ENCODE results near the gene CGGBP1. TPM values are rescaled to one million over a fixed set of nuclear protein-coding genes. Genes with fewer than 3 reads are reported as not detected.

Gene CGGBP1
- 36.9 and 40.6 TPM in 2 replicates for total RNA-seq (2012; rRNA removed)

GRCh38 chr3:88058581-88059379, at the start of gene CGGBP1, which contains the start of gene ZNF654:
CGGBP1 (minus strand) TSS chr3:88059005; CDS start chr3:88055976, 3,029 bp downstream.
ZNF654 (plus strand) TSS chr3:88059255; CDS start chr3:88059320, 65 bp downstream.
- Histone ChIP-seq H3K27me3 (ENCODE audit: control insufficient read depth, insufficient read depth, low read length) (no peaks in the 10 kb centered on the region), H3K36me3 (ENCODE audit: insufficient read depth, low read length) (peaks cover 23% of the 10 kb centered on the region), H3K9me3 (replicated peaks; ENCODE audit: low read length) (no peaks in the 10 kb centered on the region), H3K9ac (ENCODE audit: low read depth, low read length) (peak within 1 kb of the TSS; percentile 96), H3K4me2 (ENCODE audit: low read length) (peak within 1 kb of the TSS; percentile 92), H3K4me3 (ENCODE audit: low read length) (peak within 1 kb of the TSS; percentile 97), H3K4me1 (ENCODE audit: control insufficient read depth, insufficient read depth, low read length) (peaks cover 29% of the 10 kb centered on the region)

GRCh38 chr3:88105325-88105724, 46.5 kb upstream of the CGGBP1 start:
- H3K9ac ChIP-seq (ENCODE audit: low read depth, low read length) = no peak overlapping the region
- H3K9me3 ChIP-seq (replicated peaks; ENCODE audit: low read length) = no peaks in the 10 kb centered on the region
- peaks cover 5% of the 10 kb centered on the region for H3K4me1 ChIP-seq (ENCODE audit: control insufficient read depth, insufficient read depth, low read length)
- no peaks in the 10 kb centered on the region for H3K36me3 ChIP-seq (ENCODE audit: insufficient read depth, low read length)
- H3K27me3 ChIP-seq (ENCODE audit: control insufficient read depth, insufficient read depth, low read length) = no peaks in the 10 kb centered on the region
- no peak overlapping the region for H3K4me3 ChIP-seq (ENCODE audit: low read length)
- no peak overlapping the region for H3K4me2 ChIP-seq (ENCODE audit: low read length)

GRCh38 chr3:88101142-88101541, 42.3 kb upstream of the CGGBP1 start:
- H3K4me3 ChIP-seq (ENCODE audit: low read length) = no peak overlapping the region
- peaks cover 5% of the 10 kb centered on the region for H3K4me1 ChIP-seq (ENCODE audit: control insufficient read depth, insufficient read depth, low read length)
- H3K36me3 ChIP-seq (ENCODE audit: insufficient read depth, low read length) = peaks cover 4% of the 10 kb centered on the region
- no peak overlapping the region for H3K4me2 ChIP-seq (ENCODE audit: low read length)
- no peaks in the 10 kb centered on the region for H3K9me3 ChIP-seq (replicated peaks; ENCODE audit: low read length)
- no peaks in the 10 kb centered on the region for H3K27me3 ChIP-seq (ENCODE audit: control insufficient read depth, insufficient read depth, low read length)
- no peak overlapping the region for H3K9ac ChIP-seq (ENCODE audit: low read depth, low read length)

GRCh38 chr3:88093266-88093665, 34.5 kb upstream of the CGGBP1 start:
- no peak overlapping the region for H3K4me2 ChIP-seq (ENCODE audit: low read length)
- peaks cover 8% of the 10 kb centered on the region for H3K36me3 ChIP-seq (ENCODE audit: insufficient read depth, low read length)
- no peak overlapping the region for H3K4me3 ChIP-seq (ENCODE audit: low read length)
- H3K9ac ChIP-seq (ENCODE audit: low read depth, low read length) = no peak overlapping the region
- H3K27me3 ChIP-seq (ENCODE audit: control insufficient read depth, insufficient read depth, low read length) = no peaks in the 10 kb centered on the region
- H3K9me3 ChIP-seq (replicated peaks; ENCODE audit: low read length) = no peaks in the 10 kb centered on the region
- H3K4me1 ChIP-seq (ENCODE audit: control insufficient read depth, insufficient read depth, low read length) = no peaks in the 10 kb centered on the region

- H3K36me3 ChIP-seq (ENCODE audit: insufficient read depth, low read length) = peaks cover 11% of the 10 kb centered on the region
- H3K9me3 ChIP-seq (replicated peaks; ENCODE audit: low read length) = no peaks in the 10 kb centered on the region
- H3K4me2 ChIP-seq (ENCODE audit: low read length) = no peak overlapping the region
- H3K27me3 ChIP-seq (ENCODE audit: control insufficient read depth, insufficient read depth, low read length) = no peaks in the 10 kb centered on the region
- H3K9ac ChIP-seq (ENCODE audit: low read depth, low read length) = no peak overlapping the region
- no peaks in the 10 kb centered on the region for H3K4me1 ChIP-seq (ENCODE audit: control insufficient read depth, insufficient read depth, low read length)
- H3K4me3 ChIP-seq (ENCODE audit: low read length) = no peak overlapping the region
Observed at GRCh38 chr3:88092270-88092669, 33.5 kb upstream of the CGGBP1 start.

GRCh38 chr3:88090681-88091080, 31.9 kb upstream of the CGGBP1 start:
- Histone ChIP-seq H3K9me3 (replicated peaks; ENCODE audit: low read length) (no peaks in the 10 kb centered on the region), H3K27me3 (ENCODE audit: control insufficient read depth, insufficient read depth, low read length) (no peaks in the 10 kb centered on the region), H3K36me3 (ENCODE audit: insufficient read depth, low read length) (peaks cover 12% of the 10 kb centered on the region), H3K9ac (ENCODE audit: low read depth, low read length) (no peak overlapping the region), H3K4me2 (ENCODE audit: low read length) (no peak overlapping the region), H3K4me1 (ENCODE audit: control insufficient read depth, insufficient read depth, low read length) (no peaks in the 10 kb centered on the region), H3K4me3 (ENCODE audit: low read length) (no peak overlapping the region)

- Histone ChIP-seq H3K4me2 (ENCODE audit: low read length) (no peak overlapping the region), H3K36me3 (ENCODE audit: insufficient read depth, low read length) (peaks cover 7% of the 10 kb centered on the region), H3K27me3 (ENCODE audit: control insufficient read depth, insufficient read depth, low read length) (no peaks in the 10 kb centered on the region), H3K9ac (ENCODE audit: low read depth, low read length) (no peak overlapping the region), H3K9me3 (replicated peaks; ENCODE audit: low read length) (no peaks in the 10 kb centered on the region), H3K4me1 (ENCODE audit: control insufficient read depth, insufficient read depth, low read length) (no peaks in the 10 kb centered on the region), H3K4me3 (ENCODE audit: low read length) (no peak overlapping the region)
Observed at GRCh38 chr3:88084097-88084501, 25.3 kb upstream of the CGGBP1 start.

- Histone ChIP-seq H3K4me2 (ENCODE audit: low read length) (no peak overlapping the region), H3K9ac (ENCODE audit: low read depth, low read length) (no peak overlapping the region), H3K36me3 (ENCODE audit: insufficient read depth, low read length) (peaks cover 7% of the 10 kb centered on the region), H3K27me3 (ENCODE audit: control insufficient read depth, insufficient read depth, low read length) (no peaks in the 10 kb centered on the region), H3K4me3 (ENCODE audit: low read length) (no peak overlapping the region), H3K9me3 (replicated peaks; ENCODE audit: low read length) (no peaks in the 10 kb centered on the region), H3K4me1 (ENCODE audit: control insufficient read depth, insufficient read depth, low read length) (no peaks in the 10 kb centered on the region)
Observed at GRCh38 chr3:88082854-88083253, 24.0 kb upstream of the CGGBP1 start.

GRCh38 chr3:88078932-88079331, 20.1 kb upstream of the CGGBP1 start:
- Histone ChIP-seq H3K4me1 (ENCODE audit: control insufficient read depth, insufficient read depth, low read length) (no peaks in the 10 kb centered on the region), H3K9me3 (replicated peaks; ENCODE audit: low read length) (no peaks in the 10 kb centered on the region), H3K27me3 (ENCODE audit: control insufficient read depth, insufficient read depth, low read length) (no peaks in the 10 kb centered on the region), H3K4me3 (ENCODE audit: low read length) (no peak overlapping the region), H3K9ac (ENCODE audit: low read depth, low read length) (no peak overlapping the region), H3K36me3 (ENCODE audit: insufficient read depth, low read length) (no peaks in the 10 kb centered on the region), H3K4me2 (ENCODE audit: low read length) (no peak overlapping the region)

GRCh38 chr3:88076712-88077111, 17.9 kb upstream of the CGGBP1 start:
- Histone ChIP-seq H3K9ac (ENCODE audit: low read depth, low read length) (no peak overlapping the region), H3K4me3 (ENCODE audit: low read length) (no peak overlapping the region), H3K27me3 (ENCODE audit: control insufficient read depth, insufficient read depth, low read length) (no peaks in the 10 kb centered on the region), H3K4me2 (ENCODE audit: low read length) (no peak overlapping the region), H3K4me1 (ENCODE audit: control insufficient read depth, insufficient read depth, low read length) (no peaks in the 10 kb centered on the region), H3K36me3 (ENCODE audit: insufficient read depth, low read length) (no peaks in the 10 kb centered on the region), H3K9me3 (replicated peaks; ENCODE audit: low read length) (no peaks in the 10 kb centered on the region)

- no peak overlapping the region for H3K9ac ChIP-seq (ENCODE audit: low read depth, low read length)
- H3K4me1 ChIP-seq (ENCODE audit: control insufficient read depth, insufficient read depth, low read length) = no peaks in the 10 kb centered on the region
- no peak overlapping the region for H3K4me2 ChIP-seq (ENCODE audit: low read length)
- no peaks in the 10 kb centered on the region for H3K9me3 ChIP-seq (replicated peaks; ENCODE audit: low read length)
- H3K4me3 ChIP-seq (ENCODE audit: low read length) = no peak overlapping the region
- no peaks in the 10 kb centered on the region for H3K36me3 ChIP-seq (ENCODE audit: insufficient read depth, low read length)
- H3K27me3 ChIP-seq (ENCODE audit: control insufficient read depth, insufficient read depth, low read length) = no peaks in the 10 kb centered on the region
Observed at GRCh38 chr3:88075497-88075896, 16.7 kb upstream of the CGGBP1 start.

- no peaks in the 10 kb centered on the region for H3K4me1 ChIP-seq (ENCODE audit: control insufficient read depth, insufficient read depth, low read length)
- no peaks in the 10 kb centered on the region for H3K36me3 ChIP-seq (ENCODE audit: insufficient read depth, low read length)
- no peak overlapping the region for H3K4me2 ChIP-seq (ENCODE audit: low read length)
- no peaks in the 10 kb centered on the region for H3K27me3 ChIP-seq (ENCODE audit: control insufficient read depth, insufficient read depth, low read length)
- H3K9me3 ChIP-seq (replicated peaks; ENCODE audit: low read length) = no peaks in the 10 kb centered on the region
- H3K4me3 ChIP-seq (ENCODE audit: low read length) = no peak overlapping the region
- H3K9ac ChIP-seq (ENCODE audit: low read depth, low read length) = no peak overlapping the region
Observed at GRCh38 chr3:88075072-88075471, 16.3 kb upstream of the CGGBP1 start.
